NCI-H1417 treated with DMSO at 0.1 percent for 48 hours (cell line): ENCODE measurements around the gene SPSB1.
"Not testable (repeated sequence)": the region's sequence is repeated elsewhere in the genome, so short reads cannot be mapped to it uniquely, and the experiment has no call there.

Experiments used
- DNase-seq: peaks from one replicate; lab custom pipeline; 2025; lab: John Stamatoyannopoulos, UW

The SPSB1 gene

GRCh38 chr1:9366943-9367780, 74.5 kb downstream of the SPSB1 start:
- DNase-seq, result no peak

DNA sequence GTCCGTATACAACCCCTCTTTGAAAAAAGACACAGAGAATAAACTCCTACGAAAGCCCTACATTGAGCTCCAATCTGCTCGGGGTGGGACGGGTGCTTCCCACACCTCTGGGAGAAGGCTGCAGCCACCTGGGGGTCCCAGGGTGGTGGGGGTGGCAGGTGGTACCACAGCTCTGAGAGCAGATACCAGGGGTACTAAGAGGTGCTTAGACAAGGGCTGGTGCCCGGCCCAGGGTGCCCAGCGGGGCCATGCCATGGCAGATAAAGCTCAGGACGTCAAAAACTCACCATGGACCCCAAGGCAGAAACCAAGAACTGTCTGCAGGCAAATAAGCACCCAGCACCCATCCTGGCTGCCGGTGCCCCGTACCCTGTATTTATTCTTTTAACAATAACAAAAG, 75.1 kb downstream of the SPSB1 start:
- DNase-seq, result no peak

- DNase-seq, result no peak
Measured at GRCh38 chr1:9368356-9368755, 75.7 kb downstream of the SPSB1 start.

GRCh38 chr1:9369964-9370788, 77.5 kb downstream of the SPSB1 start:
- DNase-seq, result no peak

GRCh38 chr1:9371391-9371935, 78.8 kb downstream of the SPSB1 start:
- no peak for DNase-seq

- no peak for DNase-seq
Measured at GRCh38 chr1:9371951-9372350, 79.3 kb downstream of the SPSB1 start.

DNA sequence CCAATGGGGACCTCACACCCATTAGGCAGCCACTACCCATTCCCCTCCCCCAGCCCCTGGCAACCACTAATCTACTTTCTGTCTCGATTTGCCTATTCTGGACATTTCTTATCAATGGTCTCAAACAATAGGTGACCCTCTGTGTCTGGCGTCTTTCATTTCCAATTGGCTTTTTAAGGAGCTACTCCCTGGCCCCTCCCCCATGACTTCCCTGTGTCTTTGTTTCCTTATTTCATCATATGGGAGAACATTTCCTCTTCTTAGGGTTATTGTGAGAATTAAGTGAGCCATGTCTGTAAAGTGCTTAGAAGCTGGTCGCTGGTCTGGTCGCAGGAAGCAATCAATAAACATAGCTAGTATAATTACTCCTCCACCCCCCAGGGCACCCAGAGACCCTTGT, 80.9 kb downstream of the SPSB1 start:
- no peak for DNase-seq

DNA sequence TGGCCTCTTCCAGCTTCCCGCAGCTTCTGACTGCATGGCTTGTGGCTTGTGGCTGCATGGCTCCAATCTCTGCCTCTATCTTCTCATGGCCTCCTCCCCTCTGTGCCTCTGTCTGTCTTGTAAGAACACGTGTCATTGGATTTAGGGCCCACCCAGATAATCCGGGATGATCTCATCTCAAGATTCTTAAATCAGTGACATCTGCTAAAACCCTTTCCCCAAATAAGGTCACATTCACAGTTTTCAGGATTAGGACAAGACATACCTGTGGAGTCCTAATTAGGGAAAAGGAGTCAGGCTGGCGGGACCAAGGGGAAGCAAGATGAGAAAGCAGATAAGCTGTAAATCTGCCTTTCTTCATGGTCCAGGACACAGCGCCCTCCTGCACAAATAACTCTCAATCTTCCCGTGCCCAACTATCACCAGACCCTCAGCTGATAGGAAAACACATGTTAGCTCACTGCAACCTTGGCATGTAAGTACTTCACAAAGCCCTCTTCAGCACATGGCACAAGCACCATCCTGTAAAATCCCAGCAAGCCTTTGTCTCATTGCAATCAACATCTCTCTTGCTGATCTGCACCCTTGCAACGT, 82.2 kb downstream of the SPSB1 start:
- no peak for DNase-seq

DNA sequence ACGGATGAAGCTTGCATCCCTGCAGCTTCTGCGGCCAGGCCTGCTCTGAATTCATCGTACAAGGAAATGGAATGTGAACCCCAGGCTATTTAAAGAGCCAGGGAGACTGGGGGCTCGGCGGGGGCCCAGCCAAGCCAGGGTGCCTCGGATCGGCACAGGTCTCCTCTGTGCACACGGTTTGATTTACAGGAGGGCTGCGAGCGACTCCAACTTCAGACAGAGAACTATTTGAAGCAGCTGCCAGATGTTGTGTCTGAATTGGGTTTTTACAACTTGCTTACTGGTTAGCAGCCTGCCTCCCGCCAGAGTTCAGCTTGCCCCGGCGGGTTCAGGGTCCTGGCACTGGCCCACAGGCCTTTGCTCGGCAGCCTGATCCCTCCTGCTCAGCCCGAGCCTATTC, 83.2 kb downstream of the SPSB1 start:
- DNase-seq, result no peak

DNA sequence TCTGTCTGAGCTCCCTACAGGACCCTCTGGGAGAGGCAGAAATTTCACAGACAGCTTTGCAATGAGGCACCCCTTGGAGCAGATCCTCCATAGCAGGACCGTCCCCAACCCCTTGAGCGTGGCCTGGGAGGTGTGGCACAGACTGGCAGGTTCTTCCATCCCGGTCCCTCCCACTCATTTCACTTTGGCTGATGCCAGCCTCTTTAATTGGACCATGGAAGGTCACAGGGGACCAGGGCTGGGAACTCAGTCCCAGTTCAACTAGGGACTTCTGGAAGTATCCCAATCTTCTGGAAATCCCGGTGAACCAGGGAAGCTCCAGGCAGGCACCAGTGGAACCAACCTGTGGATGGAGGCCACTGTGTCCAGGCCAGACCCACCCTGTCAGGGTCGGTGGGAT, 83.7 kb downstream of the SPSB1 start:
- no peak for DNase-seq

DNA sequence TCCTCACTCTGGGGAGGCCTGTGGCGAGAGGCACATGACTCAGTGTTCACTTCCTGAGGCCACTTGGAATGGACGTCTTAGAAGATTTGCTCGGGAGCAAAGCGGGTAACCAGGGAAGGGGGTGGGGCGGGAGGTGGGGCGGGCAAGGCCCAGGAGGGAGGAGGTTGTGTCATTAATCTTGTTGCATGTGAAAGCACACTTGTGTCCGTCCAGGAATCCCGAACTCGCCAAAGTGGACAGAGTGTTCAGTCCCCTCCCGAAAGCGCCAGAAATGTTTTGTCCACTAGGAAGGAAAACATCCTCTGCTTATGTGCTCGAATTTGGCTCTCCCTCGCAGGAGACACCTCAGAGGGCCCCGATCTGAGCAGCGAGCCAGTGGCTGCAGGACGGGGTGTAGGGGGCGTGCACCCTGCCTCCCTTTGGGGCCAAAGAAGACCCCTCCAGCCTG, 84.2 kb downstream of the SPSB1 start:
- DNase-seq, result no peak

DNA sequence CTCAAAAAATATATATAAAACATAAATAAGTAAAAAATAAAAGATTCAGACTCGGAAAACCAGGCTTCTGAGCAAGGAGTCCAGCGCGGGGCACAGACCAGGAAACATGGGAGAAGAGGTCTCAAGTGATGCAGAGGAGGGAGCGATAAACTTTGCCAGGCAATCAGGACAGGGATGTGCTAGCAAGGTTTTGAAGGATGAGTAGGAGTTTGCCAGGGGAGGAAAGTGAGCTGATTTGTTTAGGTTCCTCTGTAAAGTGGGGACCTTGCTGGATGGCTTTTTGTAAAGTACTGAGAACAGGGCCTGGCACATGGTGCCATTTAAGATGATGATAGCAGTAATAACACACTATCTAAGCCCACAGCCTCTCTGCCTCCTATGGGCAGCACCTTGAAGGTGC, 86.1 kb downstream of the SPSB1 start:
- DNase-seq, result no peak

DNA sequence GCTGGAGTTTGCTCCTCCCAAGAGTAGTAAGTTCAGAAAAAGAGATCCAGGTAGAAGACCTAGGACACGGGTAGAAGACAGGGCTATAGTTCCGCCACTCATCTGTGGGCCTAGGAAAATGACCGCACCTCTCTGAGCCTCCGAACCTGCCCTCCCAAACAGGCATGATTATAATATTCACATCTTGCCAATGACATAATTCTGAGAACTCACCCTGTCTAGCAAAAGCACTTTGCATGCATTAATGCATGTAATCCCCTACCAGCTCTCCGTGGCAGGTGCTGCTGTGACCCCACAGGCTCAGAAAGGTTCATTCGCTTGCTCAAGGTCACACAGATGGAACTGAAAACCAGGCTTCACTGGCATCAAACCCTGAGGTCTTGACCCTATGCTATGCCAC, 88.0 kb downstream of the SPSB1 start:
- no peak for DNase-seq

DNA sequence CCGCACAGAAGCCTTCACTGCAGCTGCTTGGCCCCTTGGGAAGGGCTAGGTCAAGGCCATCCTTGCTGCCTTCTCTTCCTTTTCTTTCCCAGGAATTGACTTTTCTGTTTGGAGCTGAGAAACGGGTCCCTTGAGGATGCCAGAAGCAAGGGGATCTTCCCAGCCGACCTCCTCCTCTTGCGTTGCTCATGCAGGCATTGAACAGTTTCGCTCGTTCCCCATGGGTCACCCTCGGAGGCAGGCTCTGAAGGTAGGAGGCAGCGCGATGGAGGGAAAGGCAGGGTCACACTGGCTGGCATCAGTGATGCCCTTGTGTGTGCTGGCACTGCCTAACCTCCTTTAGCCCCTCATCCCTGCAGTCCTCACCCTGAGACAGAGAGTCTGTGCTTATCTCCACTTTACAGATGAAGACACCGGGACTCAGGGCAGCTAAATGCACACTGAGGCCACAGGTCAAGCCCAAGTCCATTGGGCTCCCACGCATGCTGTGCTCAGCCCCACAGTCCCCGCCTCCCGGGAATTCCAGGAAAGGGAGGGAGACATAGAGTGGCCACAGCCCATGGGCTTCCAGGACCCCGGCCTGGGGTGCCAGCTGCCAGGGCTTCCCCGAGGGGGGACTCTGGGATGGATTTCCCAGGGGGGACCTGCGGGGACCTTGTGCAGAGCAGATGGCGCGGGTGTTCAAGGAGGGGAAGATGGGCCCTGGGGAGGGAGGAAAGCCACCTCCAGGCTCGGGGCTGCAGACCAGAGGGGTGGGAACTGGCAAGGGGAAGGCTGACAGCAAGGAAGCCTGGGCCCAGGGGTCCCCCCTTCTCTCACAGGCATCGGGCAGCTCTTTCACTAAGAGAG, 90.2 kb downstream of the SPSB1 start:
- DNase-seq, result no peak

- DNase-seq, result no peak
Measured at GRCh38 chr1:9384128-9384527, 91.4 kb downstream of the SPSB1 start.

DNA sequence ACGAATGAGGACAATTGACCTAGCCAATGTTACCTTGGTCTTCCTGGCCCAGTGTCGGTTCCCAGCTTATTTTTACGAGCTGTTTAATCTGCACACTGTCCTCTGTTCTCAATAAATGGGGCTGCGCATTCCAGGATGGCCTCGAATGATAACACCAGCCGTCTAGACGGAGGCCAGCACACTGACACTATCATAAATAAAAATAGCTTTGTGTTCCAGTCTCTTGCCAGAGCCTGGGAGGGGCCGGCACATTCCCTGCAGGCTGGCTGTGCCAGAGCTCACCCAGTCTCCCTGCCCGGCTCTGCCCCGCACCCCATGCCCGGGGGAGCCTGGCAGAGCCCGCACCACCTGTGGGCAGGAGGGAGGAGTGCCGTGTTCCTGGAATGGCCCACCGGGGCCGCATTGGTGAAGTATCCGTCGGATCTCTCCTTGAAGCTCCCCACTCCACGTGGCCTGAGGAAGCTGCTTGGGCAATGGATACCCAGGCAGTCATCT, 92.1 kb downstream of the SPSB1 start:
- no peak for DNase-seq

- not testable (repeated sequence) for DNase-seq
Measured at GRCh38 chr1:9385392-9385791, 92.7 kb downstream of the SPSB1 start.

- no peak for DNase-seq
Measured at GRCh38 chr1:9385801-9386573, 93.3 kb downstream of the SPSB1 start.

GRCh38 chr1:9388335-9389180, 95.9 kb downstream of the SPSB1 start:
- no peak for DNase-seq

DNA sequence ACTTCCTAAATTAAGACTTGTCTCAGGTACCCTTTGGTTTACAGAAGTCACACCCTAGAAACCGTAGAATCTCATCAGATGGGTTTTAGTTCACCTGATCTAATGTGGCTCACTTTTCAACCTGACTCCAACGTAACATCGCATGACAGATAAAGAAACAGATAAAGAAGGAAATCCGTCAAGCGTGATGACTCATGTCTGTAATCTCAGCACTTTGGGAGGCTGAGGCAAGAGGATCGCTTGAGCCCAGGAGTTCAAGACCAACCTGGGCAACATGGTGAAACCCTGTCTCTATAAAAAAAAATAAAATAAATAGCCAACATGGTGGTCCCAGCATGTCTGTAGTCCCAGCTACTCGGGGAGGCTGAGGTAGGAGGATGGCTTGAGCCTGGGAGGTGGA, 97.3 kb downstream of the SPSB1 start:
- no peak for DNase-seq
